ENCODE data around the gene IMMT. TPM values are rescaled to one million over a fixed set of nuclear protein-coding genes. Genes with fewer than 3 reads are reported as not detected.

The IMMT gene
- total RNA-seq, 1 donor from 2014 or later, result 181 TPM

DNA sequence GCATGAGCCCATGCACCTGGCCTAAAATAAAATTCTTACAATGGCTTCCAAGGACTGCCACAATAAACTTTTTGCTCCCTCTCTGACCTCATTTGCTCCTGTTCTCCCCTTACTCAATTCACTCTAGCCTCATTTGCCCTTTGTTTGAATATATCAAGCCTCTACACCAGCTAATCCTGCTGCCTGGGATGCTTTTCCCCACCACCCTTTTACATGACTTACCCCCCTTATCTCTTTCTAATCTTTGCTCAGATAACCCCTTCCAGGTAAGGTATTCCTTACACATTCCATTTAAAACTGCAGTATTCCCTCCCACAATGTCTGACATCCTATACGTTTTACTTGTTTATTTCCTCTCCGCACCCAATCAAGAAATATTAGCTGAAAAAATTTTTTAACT, 22.7 kb downstream of the IMMT start:
- no peak overlapping the region for H3K4me3 Mint-ChIP-seq
- H3K9me3 Mint-ChIP-seq, result no peaks in the 10 kb centered on the region
- H3K27ac Mint-ChIP-seq, result no peak overlapping the region
- intact Hi-C loops (cut with micrococcal nuclease), result no loop called here
- H3K36me3 Mint-ChIP-seq (ENCODE audit: low read depth), result peaks cover 66% of the 10 kb centered on the region
- H3K4me1 Mint-ChIP-seq, result peaks cover 18% of the 10 kb centered on the region
- no peaks in the 10 kb centered on the region for H3K27me3 Mint-ChIP-seq
- DNase-seq, result no peak

DNA sequence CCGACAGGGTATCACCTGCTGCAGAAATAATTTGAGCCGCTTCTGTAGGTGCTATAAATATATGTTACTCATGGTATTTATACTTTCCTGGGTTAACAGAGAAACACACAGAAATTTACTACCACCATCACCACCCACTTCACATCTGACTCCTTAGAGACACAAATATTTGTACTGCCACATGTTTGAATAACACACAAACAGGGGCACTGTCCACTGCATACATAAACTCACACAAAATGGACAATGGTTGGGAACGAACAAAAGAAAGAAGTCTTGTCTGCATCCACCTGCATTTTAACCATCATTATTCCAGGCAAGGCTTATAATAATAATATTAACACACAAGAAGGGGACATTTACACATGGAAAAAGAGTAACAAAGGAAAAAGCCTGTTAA, 24.0 kb downstream of the IMMT start:
- intact Hi-C loops (cut with micrococcal nuclease), result no loop called here
- H3K4me3 Mint-ChIP-seq, result no peak overlapping the region

DNA sequence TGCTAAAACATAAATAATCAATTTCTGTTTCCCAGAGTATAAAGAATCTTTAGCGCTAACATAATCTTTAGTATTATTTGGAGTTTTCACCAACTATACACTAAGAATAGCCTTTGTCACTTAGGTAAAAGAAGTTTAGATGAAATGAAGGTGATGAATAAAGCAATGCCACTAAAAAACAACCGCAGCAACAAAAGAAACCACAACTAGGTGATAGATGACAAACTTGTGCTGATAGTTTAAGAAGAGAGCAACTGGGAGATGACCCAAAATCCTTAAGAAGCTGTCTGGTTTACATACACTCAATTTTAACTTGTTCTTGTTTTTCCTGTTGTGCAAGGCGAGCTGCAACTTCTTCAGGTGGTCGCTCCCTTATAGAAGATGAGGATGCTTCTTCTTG, 24.8 kb downstream of the IMMT start:
- H3K36me3 Mint-ChIP-seq (ENCODE audit: low read depth), result peaks cover 58% of the 10 kb centered on the region
- H3K27me3 Mint-ChIP-seq, result no peaks in the 10 kb centered on the region
- H3K4me1 Mint-ChIP-seq, result peaks cover 10% of the 10 kb centered on the region
- DNase-seq, result no peak
- H3K9me3 Mint-ChIP-seq, result no peaks in the 10 kb centered on the region
- intact Hi-C loops (cut with micrococcal nuclease), result no loop called here
- peak overlapping the region; percentile 17 for H3K27ac Mint-ChIP-seq
- no peak overlapping the region for H3K4me3 Mint-ChIP-seq

More for the DNA sequence above, 24.0 kb downstream of the IMMT start:
- Mint-ChIP-seq H3K27me3 (no peaks in the 10 kb centered on the region), H3K27ac (no peak overlapping the region), H3K4me1 (peaks cover 16% of the 10 kb centered on the region), H3K36me3 (ENCODE audit: low read depth) (peaks cover 62% of the 10 kb centered on the region), H3K9me3 (no peaks in the 10 kb centered on the region)
- no peak for DNase-seq

- H3K36me3 Mint-ChIP-seq (ENCODE audit: low read depth), result peaks cover 66% of the 10 kb centered on the region
- no peaks in the 10 kb centered on the region for H3K9me3 Mint-ChIP-seq
- H3K27me3 Mint-ChIP-seq, result no peaks in the 10 kb centered on the region
- no peak for DNase-seq
- H3K4me1 Mint-ChIP-seq, result no peaks in the 10 kb centered on the region
- H3K4me3 Mint-ChIP-seq, result no peak overlapping the region
- H3K27ac Mint-ChIP-seq, result no peak overlapping the region
- intact Hi-C loops (cut with micrococcal nuclease), result no loop called here
Measured at GRCh38 chr2:86160156-86160952, 34.9 kb downstream of the IMMT start.

DNA sequence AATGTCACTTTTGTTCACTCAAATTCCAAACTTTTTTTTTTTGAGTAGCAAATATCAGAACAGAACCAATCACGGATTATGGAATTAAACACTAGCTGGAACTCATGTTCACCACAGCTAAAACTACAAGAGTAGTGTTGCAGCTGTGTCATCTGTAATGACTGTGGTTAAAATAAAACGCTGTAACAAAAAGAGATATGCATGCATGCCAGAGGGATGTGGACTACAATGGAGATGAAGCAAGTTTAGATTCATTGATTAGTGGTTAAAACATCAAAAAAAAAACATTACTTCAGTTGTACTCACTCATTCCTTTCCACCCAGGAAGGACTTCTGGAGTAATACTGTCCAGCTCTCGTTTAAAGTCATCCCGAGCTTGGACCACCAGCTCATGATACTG, 37.0 kb downstream of the IMMT start:
- Mint-ChIP-seq H3K27ac (no peak overlapping the region), H3K36me3 (ENCODE audit: low read depth) (peaks cover 64% of the 10 kb centered on the region), H3K4me1 (no peaks in the 10 kb centered on the region), H3K27me3 (no peaks in the 10 kb centered on the region), H3K4me3 (no peak overlapping the region), H3K9me3 (no peaks in the 10 kb centered on the region)
- intact Hi-C loops (cut with micrococcal nuclease), result no loop called here
- DNase-seq, result no peak

GRCh38 chr2:86157009-86157556, 38.2 kb downstream of the IMMT start:
- H3K9me3 Mint-ChIP-seq, result no peaks in the 10 kb centered on the region
- peaks cover 60% of the 10 kb centered on the region for H3K36me3 Mint-ChIP-seq (ENCODE audit: low read depth)
- no peak overlapping the region for H3K4me3 Mint-ChIP-seq
- no peak overlapping the region for H3K27ac Mint-ChIP-seq
- no peak for DNase-seq
- no peaks in the 10 kb centered on the region for H3K27me3 Mint-ChIP-seq
- H3K4me1 Mint-ChIP-seq, result peaks cover 2% of the 10 kb centered on the region
- intact Hi-C loops (cut with micrococcal nuclease), result no loop called here

DNA sequence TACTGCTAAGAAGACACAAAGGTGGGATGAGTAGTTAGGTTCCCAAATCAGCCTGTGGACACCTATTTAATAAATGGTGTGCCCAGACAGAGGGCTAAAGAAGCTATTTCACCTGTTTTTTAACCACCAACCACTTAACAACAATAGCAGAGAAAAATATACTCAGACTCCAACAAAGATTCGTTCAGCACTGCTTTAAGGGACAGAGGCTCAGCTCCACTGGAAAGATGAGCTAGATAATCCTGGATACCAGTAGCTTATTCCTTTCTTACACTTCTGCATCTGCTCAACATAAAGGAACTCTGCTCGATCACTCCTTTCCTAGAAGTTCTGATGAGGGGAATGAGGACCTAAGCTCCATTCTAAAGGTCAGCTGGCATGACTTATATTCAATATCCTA, 44.8 kb downstream of the IMMT start:
- Mint-ChIP-seq H3K4me3 (no peak overlapping the region), H3K27ac (no peak overlapping the region), H3K9me3 (no peaks in the 10 kb centered on the region), H3K27me3 (no peaks in the 10 kb centered on the region), H3K4me1 (peaks cover 2% of the 10 kb centered on the region), H3K36me3 (ENCODE audit: low read depth) (peaks cover 60% of the 10 kb centered on the region)
- intact Hi-C loops (cut with micrococcal nuclease), result no loop called here
- DNase-seq, result no peak

- DNase-seq, result no peak
- Mint-ChIP-seq H3K9me3 (no peaks in the 10 kb centered on the region), H3K4me3 (no peak overlapping the region), H3K27me3 (no peaks in the 10 kb centered on the region), H3K27ac (peak overlapping the region; percentile 46), H3K36me3 (ENCODE audit: low read depth) (peaks cover 65% of the 10 kb centered on the region), H3K4me1 (peaks cover under 1% of the 10 kb centered on the region)
- intact Hi-C loops (cut with micrococcal nuclease), result no loop called here
Measured at GRCh38 chr2:86147793-86148192, 47.5 kb downstream of the IMMT start.

DNA sequence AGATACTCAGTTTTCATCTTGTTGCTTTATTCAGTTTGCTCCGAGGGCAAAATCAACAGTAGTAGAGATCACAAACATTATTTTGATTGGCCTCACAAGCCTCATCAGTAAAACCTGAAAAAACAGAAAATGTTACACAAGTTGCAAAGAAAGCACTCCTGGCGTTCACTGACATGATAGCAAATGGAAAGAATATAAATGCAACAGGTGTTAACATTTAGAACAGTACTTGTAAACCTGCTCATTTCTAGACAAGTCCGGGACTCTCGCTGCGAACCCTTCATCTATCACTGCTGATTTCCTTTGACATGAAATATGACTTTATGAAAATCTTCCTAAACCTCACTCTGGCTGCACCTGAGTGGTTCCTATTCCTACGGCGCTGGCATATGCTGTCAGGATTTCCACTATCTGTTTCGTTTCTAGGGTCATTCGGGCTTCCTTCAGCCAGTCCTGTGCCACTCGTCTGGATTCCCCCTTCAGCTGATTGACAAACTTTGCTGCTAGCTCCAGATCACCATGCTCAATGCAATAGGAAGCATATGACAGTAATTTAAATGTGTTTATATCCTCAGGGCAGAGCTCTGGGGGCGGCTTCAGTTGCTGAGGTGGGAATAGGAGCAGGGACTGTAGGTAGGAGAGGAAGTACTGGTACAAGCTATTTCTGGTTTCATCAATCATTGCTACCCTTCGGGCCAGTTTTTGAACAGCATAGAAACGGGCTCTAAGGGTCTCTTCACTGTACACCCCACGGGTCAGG, 51.2 kb downstream of the IMMT start:
- peaks cover 64% of the 10 kb centered on the region for H3K36me3 Mint-ChIP-seq (ENCODE audit: low read depth)

GRCh38 chr2:86143307-86143706, 52.0 kb downstream of the IMMT start:
- no peaks in the 10 kb centered on the region for H3K9me3 Mint-ChIP-seq
- DNase-seq, result no peak
- H3K4me1 Mint-ChIP-seq, result peaks cover 3% of the 10 kb centered on the region
- H3K27me3 Mint-ChIP-seq, result no peaks in the 10 kb centered on the region
- no peak overlapping the region for H3K27ac Mint-ChIP-seq
- intact Hi-C loops (cut with micrococcal nuclease), result loop anchor here (5.0 kb wide), 1 partner anchor 36 kb away; the partner anchor contains the start of genes POLR1A and PTCD3
- no peak overlapping the region for H3K4me3 Mint-ChIP-seq
- H3K36me3 Mint-ChIP-seq (ENCODE audit: low read depth), result peaks cover 67% of the 10 kb centered on the region

More for the DNA sequence above, 51.2 kb downstream of the IMMT start:
- H3K4me1 Mint-ChIP-seq, result peaks cover 2% of the 10 kb centered on the region
- H3K9me3 Mint-ChIP-seq, result no peaks in the 10 kb centered on the region
- H3K27me3 Mint-ChIP-seq, result no peaks in the 10 kb centered on the region
- H3K27ac Mint-ChIP-seq, result peak overlapping the region; percentile 14
- no peak for DNase-seq
- no peak overlapping the region for H3K4me3 Mint-ChIP-seq
- intact Hi-C loops (cut with micrococcal nuclease), result loop anchor here (5.0 kb wide), 1 partner anchor 37 kb away; the partner anchor contains the start of genes POLR1A and PTCD3

DNA sequence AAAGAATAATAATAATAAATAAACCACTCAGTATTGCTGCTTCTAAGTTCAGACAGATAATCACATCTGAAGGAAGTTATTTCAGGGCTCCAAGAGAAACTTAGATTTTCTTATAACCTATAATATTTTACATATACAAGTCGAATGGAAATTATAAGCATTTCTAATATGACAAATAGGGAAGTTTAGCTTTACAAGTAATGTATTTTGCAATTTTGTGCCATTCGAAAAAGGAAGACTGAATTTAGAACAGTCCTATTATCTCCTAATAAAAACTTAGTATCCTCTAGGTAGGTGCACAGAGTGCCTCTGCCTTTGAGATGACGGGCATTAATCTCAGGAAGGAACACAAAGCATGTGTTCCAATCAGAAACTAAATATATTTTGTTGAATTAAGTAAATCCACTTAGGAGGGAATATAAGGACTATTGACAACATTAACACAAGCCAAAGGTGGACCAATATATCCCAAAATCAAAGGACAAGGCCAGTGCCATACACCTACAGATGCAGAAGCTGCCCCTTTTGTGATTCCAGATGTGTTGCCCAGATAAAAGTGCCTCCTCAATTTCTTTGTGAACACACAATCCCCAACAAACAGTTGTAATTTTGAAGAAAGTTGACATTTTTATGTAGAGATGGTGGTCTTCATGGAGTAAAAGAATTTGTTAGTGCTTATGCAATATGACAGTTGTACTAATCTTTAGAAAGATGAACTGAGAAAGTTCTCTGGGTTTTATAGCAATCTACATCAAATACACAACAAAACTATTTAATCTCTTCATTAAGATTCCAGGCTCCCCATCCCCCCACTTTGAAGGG, 52.6 kb downstream of the IMMT start:
- Mint-ChIP-seq H3K27me3 (no peaks in the 10 kb centered on the region), H3K36me3 (ENCODE audit: low read depth) (peaks cover 68% of the 10 kb centered on the region), H3K9me3 (no peaks in the 10 kb centered on the region), H3K4me3 (no peak overlapping the region), H3K4me1 (peaks cover 3% of the 10 kb centered on the region), H3K27ac (no peak overlapping the region)
- intact Hi-C loops (cut with micrococcal nuclease), result loop anchor here (5.0 kb wide), 1 partner anchor 35 kb away; the partner anchor contains the start of genes POLR1A and PTCD3
- DNase-seq, result no peak

- Mint-ChIP-seq H3K4me1 (peaks cover 3% of the 10 kb centered on the region), H3K27me3 (no peaks in the 10 kb centered on the region), H3K36me3 (ENCODE audit: low read depth) (peaks cover 71% of the 10 kb centered on the region)
Measured at GRCh38 chr2:86140969-86141392, 54.3 kb downstream of the IMMT start.

DNA sequence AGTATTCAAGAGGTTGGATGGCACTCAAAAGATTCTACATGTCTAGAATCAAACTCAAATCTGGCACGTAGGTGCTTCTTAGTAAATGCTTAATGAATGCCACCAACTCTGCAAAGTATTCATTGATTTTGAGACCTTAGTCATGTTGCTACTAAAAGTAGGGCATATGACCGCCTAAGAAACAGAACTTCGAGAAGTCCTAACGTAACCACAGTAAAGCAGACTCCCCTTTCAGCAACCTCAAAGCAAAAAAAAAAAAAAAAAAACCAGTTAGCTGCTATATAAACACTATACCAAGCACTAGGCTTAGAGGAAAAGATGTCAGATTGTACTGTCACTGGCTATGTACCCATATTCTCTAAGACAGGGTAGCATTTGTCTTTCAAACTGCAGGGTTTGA, 55.3 kb downstream of the IMMT start:
- H3K27ac Mint-ChIP-seq, result peak overlapping the region; percentile 25
- H3K27me3 Mint-ChIP-seq, result no peaks in the 10 kb centered on the region
- peaks cover 77% of the 10 kb centered on the region for H3K36me3 Mint-ChIP-seq (ENCODE audit: low read depth)
- intact Hi-C loops (cut with micrococcal nuclease), result loop anchor here (5.0 kb wide), 1 partner anchor 33 kb away; the partner anchor contains the start of genes POLR1A and PTCD3
- H3K4me1 Mint-ChIP-seq, result peaks cover 3% of the 10 kb centered on the region
- DNase-seq, result no peak
- no peak overlapping the region for H3K4me3 Mint-ChIP-seq
- H3K9me3 Mint-ChIP-seq, result no peaks in the 10 kb centered on the region

More at GRCh38 chr2:86140969-86141392, 54.3 kb downstream of the IMMT start:
- no peak overlapping the region for H3K4me3 Mint-ChIP-seq
- DNase-seq, result no peak
- intact Hi-C loops (cut with micrococcal nuclease), result loop anchor here (5.0 kb wide), 1 partner anchor 34 kb away; the partner anchor contains the start of genes POLR1A and PTCD3
- peak overlapping the region; percentile 25 for H3K27ac Mint-ChIP-seq
- no peaks in the 10 kb centered on the region for H3K9me3 Mint-ChIP-seq

All from activated CD4-positive, alpha-beta T cell treated with anti-CD3 and anti-CD28 coated beads, Interleukin-2, amount 10 ng/mL, durations not matched to agents 24 days and 14 days (primary cell).